NCI-H146 (cell line): Measurements from ENCODE around the gene TM6SF1.
"Not testable (repeated sequence)": the region's sequence is repeated elsewhere in the genome, so short reads cannot be mapped to it uniquely, and the experiment has no call there.

ENCODE experiments used
- DNase-seq: peaks from one replicate; lab custom pipeline; 2025; lab: John Stamatoyannopoulos, UW

The TM6SF1 gene

DNA sequence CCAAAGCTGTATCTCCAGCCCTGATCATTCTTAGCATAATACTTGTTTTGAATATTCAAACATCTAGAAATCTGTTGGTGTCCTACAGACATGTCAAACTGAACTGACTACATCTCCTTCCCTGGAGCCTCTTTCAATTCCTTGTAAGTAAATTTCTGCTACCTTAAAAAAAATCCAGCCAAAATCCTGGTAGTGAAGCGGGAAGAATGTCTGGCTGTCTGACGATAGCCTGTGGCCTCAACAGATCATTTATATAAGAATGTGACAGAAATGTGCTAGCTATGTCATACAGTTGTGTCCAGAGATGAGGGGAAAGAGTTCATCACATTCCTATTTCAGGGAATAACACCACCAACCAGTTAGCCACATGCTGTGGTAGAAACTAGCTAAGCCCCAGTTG lies 18.6 kb upstream of the TM6SF1 start:
- DNase-seq, result no peak

DNA sequence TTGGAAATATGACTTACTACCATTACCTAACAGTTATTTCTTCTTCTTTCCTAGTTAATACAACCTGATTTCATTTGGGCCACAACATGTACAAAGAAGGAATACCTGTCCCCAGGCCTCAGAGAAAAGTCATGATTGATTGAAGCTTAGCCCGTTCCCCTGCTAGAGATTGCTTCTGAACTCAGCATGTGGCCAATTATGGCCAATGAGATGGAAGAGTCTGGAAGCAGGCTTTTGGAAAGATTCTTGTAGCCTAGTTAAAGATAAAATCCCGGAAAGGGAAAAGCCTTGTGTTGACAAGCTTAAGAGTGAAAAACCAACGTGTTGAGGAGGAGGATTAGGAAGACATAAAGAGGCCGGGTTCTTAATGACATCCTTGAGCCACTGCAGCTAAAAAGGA lies 17.0 kb upstream of the TM6SF1 start:
- no peak for DNase-seq

DNA sequence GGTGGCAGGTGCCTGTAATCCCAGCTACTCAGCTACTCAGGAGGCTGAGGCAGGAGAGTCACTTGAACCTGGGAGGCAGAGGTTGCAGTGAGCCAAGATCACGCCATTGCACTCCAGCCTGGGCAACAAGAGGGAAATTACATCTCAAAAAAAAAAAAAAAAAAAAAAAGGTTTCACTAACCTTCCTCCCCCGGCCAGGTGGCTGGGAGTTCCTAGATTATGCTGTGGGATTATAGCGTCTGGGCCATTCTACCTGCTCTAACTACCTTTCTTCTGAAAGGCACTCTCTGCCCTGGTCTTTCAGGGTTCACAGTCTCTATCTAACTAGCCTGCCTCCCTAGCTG lies 15.5 kb upstream of the TM6SF1 start:
- DNase-seq, result not testable (repeated sequence)

DNA sequence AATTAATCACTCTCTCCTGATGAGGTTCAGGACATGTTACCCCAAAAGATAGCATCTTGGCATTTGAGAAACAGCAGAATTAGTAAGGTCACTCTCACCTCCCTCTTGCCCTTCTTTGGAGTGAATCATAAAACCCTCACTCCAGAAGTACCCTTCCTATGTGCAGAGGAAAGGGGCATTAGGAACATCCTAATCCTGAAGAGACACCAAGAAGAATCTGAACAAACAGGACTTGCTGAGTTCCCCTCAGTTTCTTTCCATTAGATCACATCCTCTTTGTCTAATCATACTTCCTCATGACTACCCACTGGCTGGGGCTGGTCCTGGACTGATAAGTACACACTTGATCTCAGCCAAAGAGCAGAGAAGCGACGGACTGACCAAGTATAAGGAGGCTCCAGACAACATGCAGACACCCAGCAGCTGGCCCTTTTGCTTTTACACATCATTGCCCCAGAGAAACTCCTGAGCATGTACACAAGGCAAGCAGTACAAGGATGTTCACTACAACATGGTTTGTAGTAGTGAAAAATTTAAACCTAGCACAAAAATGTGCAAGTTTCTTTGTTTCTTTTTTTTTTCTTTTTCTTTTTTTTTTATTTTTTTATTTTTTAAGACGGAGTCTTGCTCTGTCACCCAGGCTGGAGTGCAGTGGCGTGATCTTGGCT lies 15.0 kb upstream of the TM6SF1 start:
- no peak for DNase-seq

DNA sequence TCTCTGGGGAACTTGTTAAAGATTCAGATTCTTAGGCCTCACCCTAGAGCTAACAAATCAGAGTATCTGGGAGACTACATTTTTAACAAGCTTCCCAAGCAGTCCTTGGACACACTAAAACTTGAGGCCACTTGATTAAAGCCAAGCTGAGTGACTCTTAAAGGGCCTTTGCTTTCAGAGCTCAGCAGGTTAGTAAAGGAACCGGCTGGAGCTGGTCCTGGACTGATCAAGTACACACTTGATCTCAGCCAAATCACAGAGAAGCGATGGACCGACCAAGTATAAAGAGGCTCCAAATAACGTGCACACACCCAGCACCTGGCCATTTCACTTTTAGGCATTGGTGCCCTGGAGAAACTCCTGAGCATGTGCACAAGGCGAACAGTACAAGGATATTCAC lies 12.9 kb upstream of the TM6SF1 start:
- DNase-seq, result no peak

DNA sequence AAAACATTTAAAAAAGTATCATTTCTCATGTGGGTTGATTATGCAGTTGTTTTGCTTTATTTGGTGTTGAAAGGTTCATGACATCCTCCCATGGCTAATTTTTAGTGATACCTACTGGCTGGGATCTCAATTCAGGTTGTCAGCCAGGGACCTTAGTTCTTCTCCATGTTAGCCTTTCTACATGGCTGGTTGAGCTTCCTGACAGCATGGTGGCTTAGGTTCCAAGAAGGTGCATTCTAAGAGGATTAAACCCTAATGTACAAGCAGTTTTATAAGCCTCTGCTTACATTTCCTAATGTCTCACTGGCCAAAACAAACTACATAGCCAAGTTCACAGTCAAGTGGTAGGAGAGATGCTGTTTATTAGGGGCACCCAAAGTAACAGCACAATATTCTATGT lies 9.4 kb upstream of the TM6SF1 start:
- no peak for DNase-seq

DNA sequence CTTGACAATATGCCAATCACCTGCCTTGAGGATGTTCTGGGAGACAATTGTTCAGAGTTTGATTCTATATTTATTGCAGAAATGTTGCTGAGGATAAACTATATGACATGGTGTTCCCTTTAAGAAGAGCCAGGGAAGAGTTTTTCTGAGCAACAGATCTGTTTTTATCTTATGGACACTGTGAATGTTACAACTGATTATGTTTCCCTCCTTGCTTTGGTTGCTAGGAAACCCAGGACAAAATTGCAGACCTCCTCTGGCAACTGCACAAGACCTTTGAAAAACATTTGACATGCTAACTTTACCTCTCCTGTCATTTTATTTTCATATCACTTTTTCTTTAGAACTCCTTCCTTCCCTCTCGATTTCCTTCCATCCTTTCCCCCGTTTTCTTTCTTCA lies 8.2 kb upstream of the TM6SF1 start:
- no peak for DNase-seq

DNA sequence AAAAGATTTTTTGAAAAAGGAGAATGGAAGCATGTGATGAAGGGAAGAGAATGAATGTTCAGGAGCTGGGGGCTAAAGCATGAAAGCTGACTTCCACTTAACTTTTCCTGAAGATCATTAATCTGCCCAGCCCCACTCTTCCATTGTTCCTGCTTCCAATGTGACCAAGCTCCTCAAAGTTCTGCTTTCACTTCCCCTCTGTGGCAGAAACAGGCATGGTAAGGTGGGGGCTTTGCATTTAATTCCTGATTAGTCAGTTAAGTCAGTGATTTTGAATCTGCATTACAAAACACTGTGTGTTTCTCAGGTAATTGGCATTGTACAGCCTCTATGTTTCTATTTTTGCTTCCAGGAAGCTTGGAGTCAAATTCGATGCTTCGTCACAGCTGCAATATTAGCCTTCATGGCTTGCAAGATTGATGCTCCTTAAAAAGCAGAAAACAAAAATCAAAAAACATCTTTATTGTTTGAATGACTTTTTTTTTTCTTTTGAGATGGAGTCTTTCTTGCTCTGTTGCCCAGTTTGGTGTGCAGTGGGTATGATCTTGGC lies 7.3 kb upstream of the TM6SF1 start:
- DNase-seq, result no peak

DNA sequence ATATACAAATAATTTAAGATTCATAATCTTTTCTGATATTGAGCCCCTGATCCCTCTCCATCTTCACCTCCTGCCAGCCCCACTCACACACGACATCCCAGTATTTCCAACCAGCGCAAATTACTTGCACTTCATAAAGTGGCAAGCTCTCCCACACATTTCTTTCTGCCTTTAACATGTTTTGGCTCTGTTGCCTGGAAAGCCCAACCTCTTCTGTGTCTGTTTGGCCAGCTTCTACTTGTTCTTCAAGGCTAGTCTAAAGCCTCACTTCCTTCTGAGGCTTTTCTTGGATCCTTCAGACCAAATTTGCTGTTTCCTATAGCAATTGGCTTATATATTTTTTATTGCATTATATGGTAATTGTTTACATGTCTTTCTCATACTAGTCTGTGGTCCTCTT lies 5.1 kb upstream of the TM6SF1 start:
- no peak for DNase-seq

DNA sequence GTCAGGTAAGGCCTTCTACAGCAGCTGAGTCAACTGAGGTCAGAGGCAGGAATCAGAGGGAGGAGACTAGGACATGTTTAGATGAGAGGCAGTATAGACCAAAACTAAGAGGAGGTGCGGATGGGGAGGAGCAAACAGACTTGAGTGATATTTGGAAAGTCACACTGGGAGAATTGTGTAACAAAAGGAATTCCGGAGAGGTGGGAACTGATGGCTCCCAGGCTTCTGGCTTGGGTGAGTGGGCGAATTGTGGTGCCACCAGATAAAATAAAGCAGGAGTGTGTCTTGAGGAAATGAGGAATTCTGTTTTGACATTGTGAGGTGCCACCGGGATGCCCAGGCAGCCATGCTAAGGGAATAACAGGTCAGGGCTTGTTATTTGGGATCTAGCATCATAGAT lies 3.3 kb upstream of the TM6SF1 start:
- DNase-seq, result no peak

DNA sequence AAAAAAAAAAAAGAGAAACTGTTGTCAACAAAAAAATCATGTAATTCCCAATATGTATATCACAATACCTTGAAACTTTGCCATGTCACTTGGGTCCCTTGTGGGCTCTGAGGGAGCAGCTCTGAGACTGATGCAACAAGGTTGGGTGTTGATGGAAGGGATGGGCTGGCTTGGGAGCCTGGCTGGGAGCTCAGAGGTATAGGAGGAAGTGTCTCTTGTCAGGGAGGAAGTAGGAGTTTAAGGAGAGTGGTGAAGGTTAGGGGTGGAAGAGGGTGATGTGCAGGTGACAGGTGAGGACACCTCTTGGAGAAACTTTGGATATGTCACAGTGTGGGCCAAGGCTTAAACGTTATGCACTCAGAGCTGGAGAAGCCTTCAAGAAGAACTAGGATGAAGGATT lies 2.0 kb upstream of the TM6SF1 start:
- DNase-seq, result no peak

DNA sequence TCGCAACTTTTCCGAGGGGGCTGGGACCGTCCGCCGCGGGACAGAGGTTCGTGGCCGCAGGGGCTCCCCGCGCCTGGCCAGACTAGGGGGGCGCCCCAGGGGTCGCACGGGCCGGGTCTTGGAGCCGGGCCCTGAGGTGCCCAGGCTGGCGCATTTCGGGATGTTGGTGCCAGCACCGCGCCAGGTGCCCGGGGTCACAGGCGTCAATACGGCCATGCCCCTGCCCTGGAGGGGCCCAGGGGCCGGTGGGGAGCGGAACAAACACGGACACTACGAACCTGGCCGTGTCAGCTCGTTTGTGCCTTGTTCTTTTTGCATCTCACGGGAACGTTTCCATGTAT lies 366 bp downstream of the TM6SF1 start:
- DNase-seq, result no peak

DNA sequence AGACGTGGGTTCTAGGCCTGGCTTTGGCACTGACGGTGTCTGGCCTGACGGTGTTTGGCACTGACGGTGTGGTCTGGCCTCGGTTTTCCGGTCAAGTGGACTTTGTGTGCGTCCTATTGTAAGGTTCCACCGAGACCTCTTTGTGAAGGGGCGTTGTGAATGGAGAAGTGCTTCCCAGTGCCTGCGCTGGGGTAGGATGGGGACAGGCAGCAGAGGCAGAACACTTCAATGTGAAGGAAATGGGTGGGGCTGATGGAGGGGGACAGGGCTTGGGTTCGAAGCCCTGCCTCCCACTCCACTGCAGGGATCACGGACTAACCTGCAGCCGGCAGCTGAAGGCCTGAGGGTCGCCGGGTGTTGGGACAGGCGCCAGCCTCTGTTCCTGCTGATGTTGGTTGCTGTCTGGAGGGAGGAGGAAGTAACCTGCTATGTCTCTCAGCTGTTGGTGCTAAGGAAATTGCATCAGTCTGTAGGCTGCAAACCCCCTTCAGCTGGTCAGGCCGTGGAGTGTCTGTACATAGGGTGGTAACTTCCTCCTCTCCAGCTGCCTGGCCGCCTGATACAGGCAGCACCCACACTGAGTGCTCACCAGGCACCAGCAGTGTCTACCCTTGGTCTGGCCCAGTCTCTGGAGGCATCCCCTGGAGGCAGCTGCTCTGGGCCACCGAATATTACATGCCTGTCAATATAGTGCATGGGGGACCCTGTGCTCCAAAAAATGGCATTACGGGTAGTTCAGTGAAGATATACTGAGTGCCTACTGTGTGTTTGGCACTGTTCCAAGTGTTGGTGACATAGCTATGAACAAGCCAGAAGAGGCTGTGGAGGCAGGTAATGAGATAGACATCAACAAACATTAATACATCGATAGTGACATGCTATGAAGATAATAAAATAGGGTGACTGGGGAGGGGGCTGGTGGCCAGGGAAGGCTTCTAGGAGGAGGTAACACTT lies 1.1 kb downstream of the TM6SF1 start:
- no peak for DNase-seq

DNA sequence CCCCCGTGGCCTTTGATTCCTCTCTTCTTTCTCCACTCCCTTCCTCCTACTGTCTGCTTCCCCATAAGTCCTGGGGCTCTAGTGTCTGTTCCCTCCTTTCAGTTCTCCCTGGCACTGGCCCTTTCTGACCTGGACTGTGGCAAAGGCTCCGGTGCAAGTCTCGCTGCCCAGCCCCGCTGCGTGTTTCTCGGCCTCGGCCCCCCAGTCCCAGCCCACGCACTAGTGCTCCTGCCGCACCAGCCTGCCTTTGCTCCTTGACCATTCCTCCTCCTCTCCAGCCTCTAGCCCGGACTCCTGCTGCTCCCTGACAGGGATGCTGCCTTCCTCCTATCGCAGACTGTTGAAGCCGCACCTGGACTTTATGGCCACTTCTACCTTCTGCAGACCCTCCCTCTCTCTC lies 2.1 kb downstream of the TM6SF1 start:
- no peak for DNase-seq

DNA sequence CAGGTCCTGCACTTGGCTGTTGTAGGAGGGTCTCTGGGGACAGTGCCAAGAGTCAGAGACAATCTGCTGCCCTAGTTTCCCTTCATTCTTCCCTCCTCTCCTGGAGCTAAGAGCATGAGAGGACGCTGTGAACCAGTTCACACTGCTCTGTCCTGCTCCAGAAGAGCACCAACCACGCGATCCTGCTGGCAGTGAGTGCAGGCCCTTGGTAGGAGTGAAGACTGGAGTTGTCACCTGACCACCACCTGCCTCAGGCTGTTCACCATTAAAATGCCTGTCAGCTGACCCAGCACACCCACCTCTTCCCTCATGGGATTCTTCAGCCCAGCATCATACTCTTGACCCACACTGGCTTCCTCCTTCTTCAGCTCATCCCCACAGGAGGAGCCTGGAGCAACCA lies 2.9 kb downstream of the TM6SF1 start:
- no peak for DNase-seq

DNA sequence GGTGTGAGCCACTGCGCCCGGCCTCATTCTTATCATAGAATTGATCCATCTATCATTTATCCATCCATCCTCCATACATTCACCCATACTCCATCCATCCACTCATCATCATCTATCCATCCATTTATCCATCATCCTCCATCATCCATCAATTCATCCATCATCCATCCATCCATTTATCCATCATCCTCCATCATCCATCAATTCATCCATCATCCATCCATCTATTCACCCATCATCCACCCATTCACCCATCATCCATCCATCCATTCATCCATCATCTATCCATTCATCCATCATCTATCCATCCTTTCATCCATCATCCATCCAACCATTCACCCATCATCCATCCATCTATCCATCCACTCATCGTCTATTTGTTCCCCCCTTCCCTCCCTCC lies 3.7 kb downstream of the TM6SF1 start:
- no peak for DNase-seq

DNA sequence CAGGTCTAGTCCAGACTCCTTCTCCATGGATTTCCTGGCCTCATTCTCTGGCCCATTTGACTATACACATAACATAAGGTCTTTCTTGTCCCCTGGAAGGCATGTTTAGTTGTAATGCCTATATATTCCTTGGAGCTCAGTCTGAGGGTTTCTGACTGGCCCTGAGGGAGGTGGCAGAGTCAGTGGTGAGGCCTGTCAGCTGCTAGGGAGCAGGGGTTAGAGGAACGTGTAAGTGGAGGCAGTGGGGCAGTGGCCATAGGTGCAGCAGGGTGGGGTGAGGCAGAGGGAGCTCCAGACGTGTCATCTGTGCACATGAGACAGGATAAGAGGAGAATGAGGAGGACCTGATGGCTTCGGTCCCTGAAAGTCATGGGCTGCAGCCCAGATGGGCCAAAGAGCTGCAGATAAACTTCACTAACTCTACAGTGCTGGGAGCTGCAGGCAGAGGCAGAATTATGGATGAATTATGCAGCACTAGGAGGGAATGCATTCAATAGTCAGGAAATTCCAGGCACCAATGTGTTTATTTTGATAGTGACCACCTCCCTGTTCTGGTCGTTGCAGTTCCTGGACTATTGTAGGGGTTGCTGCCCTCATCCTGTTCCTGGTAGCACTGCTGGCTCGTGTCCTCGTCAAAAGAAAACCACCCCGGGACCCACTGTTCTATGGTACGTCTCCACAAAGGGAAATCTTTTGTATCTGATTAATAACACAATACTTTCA lies 4.9 kb downstream of the TM6SF1 start:
- no peak for DNase-seq

DNA sequence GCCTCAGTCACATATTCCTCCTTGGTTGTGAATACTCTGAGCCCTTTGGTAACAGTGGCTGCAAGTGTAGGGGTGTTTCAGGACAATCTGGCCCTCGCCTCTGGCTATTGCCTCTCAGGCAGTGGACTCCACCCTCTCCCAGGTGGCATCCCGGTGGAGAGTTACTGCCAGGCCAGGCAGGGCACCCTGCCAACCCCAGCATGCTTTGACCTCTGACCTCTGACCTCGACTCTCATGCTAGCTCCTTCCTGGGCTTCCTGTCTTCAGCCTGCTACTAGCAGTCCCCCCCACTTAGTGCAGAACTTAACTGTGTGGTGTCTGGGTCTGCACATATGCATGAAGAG lies 5.5 kb downstream of the TM6SF1 start:
- no peak for DNase-seq

DNA sequence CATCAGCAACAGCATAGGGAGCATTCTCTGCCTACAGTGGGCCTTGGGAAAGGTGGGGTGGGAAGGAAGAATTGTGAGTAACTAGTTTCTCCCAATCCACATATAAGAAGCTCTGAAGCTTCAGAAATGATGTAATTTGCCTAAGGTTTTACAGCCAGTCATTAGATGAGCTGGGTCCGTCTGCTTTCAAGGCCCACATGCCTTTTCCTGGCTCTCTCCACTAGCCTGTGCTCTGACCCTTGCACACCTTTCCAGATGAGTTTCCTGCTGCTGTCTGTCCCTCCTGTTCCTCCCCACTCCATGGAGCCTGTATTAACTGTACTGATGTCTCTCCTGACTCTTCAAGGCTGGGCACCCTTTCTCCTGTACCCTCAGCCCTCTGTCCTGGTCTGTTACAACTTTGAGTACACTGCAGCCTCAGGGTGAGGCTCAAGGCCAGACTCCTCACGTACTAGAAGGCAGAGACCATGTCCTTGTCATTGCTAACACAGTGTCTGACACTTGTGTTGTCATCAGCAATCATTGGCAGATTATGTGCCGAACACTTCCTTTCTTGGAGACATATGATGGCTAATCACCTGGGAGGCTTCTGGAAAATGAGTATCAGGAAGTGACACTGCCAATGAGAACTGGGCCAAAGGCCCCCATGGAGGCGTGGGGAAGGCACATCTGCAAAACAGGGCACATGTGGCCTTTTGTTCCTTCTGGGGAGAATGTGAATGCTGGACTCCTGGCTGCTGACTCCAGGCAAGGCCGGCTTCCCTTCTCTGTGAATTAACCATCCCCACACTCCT lies 6.6 kb downstream of the TM6SF1 start:
- DNase-seq, result no peak

DNA sequence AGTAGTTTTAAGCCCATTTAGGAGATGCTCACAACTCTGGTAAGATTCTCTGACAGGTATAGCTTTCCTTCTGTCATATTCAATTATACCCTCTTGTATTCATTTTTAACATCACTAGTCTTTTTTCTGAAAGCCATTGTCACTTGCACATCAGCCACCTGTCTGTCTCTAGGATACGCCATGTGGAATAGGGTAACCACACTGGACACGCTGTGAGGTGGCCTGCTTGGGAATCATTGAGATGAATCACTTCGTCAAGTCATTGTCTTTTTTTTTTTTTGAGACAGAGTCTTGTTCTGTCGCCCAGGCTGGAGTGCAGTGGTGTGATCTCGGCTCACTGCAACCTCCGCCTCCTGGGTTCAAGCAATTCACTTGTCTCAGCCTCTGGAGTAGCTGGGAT lies 7.4 kb downstream of the TM6SF1 start:
- DNase-seq, result no peak

DNA sequence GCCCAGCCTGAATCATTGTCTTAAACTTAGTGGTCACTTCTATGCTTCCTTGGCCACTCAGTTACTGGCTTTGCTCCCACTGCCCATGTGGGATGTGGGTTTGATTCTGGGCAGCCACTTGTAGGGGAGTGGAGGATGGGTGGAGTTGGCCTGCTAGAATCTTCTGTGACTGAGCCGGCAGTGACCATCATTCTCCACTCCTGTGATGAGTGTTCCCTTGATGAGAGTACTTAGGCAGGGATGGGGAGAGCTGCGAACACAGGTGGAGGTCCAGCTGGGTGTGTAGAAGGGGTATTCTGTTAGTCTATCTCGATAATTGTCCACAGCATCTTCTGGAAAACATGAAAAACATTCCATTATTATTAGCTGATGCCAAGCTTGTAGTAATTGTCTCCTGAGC lies 8.0 kb downstream of the TM6SF1 start:
- DNase-seq, result no peak
